Measurements from ENCODE around the gene ZHX3.
"Not testable (repeated sequence)": the region's sequence is repeated elsewhere in the genome, so short reads cannot be mapped to it uniquely, and the experiment has no call there.

ZHX3 gene

DNA sequence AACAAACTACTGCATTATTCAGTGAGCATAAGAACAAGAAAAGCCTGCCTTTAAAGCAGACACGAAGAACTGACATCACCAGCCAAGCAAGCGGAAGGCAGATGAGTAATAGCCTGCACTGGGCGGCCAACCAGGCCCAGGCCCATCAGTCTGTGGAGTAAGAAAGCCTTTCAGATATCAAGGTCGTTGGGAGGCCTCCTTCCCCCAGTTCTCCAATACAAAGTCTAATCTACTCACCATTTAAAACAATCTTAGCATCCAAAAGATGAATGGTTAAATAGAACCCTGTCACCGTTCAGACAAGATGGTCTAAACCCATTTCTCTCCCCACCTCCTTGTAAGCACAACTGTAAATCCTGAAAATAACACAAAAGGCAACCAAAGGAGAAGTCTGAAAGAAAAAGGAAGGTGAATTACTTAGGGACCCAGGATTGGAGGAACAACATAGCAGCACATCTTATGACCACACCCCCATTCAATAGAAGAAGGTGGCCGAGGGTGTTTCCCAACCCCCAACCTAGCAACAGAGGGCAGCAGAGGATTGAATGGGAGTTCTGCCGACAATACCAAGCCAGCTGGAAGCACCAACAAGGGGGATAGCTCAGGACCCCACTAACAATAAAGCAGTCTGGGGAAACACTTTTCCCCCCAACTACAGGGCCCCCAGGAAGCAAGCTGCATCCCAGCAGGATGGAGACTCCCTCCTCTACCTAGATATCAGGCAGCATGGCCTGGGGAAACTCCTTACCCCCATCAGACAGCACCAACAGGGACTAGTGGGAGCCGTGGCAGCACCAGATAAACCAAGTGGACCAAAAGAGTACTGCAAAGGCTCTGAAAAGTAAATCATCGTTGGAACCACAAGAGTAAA is 67.9 kb downstream of the ZHX3 start:
- no peak for DNase-seq

DNA sequence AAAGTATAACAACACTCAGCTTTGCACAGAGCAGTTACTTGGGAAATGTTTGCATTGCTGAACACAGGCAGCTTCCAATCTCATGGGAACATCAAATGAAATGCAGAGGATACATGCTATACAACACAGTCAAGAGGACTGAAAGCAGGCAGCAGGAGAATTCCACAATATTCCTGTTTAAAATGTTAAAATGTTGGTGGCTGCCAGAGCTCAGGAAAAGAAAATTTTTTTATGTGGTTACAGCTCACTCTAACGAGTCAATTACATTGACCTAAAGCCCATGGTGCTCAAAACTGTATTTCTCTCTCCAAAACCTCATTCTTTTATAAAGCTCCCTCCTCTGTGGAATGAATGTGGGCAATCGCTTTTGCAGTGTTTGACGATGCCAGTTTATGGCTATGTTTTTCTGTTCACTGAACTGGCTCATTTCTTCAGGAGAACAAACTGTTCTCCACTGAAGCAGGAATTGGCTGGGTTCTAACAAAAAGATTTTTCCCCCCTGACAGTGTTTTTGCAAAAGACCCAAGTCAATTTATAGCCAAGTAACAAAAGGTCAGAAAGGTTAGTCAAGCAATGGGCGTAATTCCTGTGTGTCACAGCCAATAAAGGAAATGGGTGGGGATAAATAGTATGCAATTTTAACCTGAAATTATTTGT is 69.0 kb downstream of the ZHX3 start:
- no peak for DNase-seq

DNA sequence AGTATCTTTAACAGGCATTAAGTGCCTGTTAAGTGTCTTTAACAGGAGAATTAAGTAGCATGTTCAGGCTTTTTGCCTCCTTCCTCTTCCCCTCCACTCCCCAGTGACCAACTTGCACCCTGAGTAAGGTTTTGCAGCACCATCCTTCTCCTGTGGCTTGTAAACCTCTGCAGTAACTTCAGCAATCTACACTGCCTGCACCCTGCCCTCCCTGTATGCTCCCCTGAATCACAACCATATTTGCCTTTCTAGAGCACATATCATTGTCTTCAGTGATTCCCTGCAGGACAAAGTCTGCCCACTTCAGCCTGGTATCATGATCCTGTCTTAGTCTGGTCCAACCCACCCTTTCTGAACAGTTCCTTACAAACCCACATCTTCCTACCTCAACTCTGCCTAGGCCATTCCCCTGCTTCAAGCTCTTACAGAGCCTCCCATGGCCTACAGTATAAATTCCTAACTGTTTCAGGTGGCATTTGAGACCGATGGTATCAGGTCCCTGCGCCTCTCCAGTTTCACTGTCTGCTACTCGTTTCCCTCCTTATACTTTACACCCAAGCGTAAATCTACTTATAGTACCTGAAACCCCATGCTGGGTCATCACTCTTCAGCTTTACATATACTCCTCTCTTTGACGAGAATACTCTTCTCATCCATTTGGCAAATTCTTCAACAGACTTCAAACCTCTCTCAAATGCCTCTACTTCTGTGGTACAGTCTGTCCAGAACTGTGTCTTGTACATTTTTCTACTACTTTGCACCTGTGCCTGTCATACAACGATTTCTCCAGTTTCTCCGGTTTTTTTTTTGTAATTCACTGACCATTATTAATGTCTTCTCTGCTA is 69.8 kb downstream of the ZHX3 start:
- no peak for DNase-seq

DNA sequence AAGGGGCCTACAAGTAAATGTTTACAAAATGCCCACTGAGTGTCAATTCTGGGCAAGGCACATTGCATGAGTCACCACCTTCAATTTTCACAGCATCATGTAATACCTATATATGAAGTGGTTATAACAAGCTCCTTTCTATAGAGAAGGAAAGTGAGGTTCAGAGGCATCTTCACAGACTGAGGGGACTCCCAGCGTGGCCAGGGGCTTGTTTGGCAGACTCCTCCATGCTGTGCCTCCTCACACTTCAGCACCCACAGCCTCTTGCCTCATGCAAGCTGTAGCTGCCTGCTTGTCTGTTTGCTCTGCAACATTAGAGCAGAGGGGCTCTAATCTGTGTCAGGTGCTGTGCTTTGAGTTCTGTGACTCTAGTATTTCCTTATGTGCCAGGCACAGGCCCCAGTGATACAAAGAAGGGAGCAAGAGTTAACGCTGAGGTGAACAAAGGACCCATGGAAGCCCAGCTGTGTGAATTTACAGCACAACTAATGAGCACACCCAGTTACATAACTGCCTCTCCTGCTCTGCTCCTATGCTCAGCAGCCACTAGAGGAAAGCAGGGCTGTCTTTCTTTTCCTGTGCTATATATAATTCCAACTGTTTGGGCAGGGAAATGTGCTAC is 72.3 kb downstream of the ZHX3 start:
- no peak for DNase-seq

GRCh38 chr20:41242807-41243206 is 74.7 kb downstream of the ZHX3 start:
- DNase-seq: no peak

DNA sequence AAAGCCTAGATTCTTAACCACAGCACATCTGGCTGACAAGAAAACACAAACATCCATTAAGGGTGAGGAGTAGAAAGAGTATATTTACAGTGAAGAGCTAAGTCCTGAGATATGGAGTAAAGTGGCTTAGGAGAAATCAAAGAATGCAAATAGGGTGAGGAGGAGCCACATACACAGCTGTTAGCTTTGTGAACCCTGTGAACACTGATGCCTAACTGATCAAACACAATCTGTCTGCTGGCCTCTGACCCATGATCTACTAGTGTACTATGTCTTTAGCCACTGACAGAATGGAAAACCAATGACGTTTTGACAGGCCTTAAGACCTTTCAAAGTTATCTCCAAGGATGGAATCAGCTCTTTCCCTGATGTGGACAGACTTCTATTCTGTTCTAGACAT is 75.2 kb downstream of the ZHX3 start:
- DNase-seq: no peak

- not testable (repeated sequence) for DNase-seq
Observed at GRCh38 chr20:41237233-41237632, 80.3 kb downstream of the ZHX3 start.

DNA sequence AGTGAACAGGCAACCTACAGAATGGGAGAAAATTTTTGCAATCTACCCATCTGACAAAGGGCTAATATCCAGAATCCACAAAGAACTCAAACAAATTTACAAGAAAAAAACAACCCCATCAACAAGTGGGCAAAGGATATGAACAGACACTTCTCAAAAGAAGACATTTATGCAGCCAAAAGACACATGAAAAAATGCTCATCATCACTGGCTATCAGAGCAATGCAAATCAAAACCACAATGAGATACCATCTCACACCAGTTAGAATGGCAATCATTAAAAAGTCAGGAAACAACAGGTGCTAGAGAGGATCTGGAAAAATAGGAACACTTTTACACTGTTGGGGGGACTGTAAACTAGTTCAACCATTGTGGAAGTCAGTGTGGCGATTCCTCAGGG is 80.7 kb downstream of the ZHX3 start:
- not testable (repeated sequence) for DNase-seq

DNA sequence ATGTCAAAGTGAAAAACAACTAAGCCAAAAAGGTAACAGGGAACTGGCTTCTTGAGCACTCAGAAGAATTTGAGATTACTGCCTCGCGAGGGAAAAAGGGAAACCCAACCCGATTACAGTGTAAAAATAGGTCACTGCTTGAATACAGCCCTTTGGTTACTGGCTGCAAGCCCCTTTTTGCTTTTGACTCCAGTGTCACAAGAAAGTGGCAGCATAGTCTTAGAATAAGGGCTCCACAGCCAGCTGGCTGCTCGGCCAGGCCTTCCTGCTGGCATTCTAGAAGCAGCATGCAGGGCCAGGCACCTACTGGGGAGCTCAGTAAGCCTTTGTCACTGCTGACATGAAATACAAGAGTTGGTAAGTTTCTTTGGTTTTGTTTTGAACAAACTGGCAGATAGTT is 83.0 kb downstream of the ZHX3 start:
- no peak for DNase-seq

DNA sequence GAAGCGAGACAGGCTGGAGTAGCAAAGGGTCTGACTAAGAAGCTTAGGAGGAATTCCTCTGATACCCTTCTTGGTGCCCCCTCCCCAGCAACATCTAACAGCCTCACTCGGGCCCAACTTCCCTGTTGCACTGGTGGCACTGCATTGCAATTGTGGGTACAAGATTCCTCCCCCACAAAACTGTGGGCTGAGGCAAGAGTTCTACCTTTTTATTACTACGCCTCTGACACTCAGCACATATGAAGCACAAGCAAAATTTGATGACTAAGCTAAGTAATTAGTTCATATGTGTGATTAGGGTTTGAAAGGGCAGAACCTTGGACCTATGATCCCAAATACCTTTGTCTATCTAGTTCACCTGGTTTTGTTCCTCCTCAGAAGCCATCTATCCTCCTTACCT is 83.5 kb downstream of the ZHX3 start:
- DNase-seq: no peak

DNA sequence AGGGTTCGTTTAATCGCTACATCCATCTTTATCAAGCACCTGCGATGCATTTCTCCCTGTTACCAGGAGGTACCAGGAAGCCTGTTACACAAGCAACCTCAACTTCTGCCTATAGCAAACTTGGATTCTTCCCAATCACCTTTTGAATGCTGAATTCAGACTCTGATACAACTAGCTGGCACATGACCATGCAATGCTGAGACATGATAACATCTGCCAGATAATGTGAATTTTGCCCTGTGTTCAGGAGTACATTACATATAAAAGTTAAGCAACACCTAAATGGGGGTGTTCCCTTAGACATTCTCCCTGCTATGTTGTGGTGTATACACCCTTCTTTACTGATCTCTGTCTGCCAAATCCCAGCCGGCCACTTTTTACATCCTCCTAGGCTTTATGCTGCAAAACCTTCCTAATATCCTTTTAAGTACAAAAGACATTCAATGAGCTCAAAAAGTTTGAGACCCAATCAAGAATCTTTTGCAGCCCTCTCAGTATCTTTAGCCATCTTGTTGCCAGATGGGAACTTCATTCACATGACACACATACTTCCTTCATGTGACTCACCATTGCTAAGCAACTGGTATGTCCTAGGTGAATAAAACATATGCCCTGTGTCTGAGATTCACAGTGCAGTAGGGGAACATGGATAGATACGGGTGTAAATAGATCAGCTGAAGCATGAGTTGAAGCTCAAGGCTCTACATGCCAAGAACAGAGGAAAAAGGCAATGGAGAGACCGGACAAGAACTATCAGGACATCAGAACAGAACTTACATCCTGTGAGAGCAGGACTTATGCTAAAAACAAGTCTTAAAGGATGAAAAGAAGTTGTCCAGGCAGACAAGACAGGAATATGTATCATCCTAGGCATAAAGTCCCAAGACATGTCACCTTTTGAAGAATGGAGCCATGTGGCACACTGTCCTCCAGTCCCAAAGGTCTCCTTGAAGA is 84.3 kb downstream of the ZHX3 start:
- no peak for DNase-seq

DNA sequence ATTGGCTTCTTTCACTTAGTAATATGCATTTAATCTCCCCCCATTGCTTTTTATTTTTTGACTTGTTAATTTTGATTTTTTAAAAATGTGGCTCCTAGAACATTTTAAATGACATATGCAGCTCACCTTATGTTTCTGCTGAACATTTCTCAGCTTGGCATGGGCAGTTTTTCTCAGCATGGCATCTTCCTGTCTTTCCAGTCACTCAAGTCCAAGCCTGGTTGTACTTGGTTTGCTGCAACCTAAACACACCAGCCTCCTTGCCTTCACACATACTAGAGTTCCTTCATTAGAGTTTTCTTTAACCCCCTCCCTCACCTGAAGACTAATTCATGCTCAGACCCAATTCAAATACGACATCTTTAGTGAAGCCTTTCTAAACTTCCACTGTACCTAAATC is 86.4 kb downstream of the ZHX3 start:
- DNase-seq: no peak

DNA sequence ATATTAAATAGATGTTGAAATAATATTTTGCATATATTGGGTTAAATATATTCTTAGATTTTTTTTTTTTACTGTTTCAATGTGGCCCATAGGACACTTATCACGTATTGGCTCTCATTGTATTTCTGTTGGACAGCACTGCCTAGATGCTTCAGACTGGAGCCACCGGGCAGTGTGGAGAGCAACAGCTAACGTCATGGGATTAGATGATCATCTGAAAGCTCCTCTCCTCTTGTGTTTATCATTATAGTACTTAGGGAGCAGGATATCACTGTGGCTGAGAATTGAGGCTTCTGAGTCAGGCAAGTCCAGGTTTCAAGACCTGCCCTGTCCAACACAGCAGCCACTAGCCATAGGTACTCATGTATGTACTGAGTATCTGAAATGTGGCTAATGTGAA is 87.4 kb downstream of the ZHX3 start:
- DNase-seq: no peak

GRCh38 chr20:41229259-41229658 is 88.3 kb downstream of the ZHX3 start:
- DNase-seq: no peak

- no peak for DNase-seq
Observed at GRCh38 chr20:41228858-41229257, 88.7 kb downstream of the ZHX3 start.

GRCh38 chr20:41226426-41226825 is 91.1 kb downstream of the ZHX3 start:
- no peak for DNase-seq

DNA sequence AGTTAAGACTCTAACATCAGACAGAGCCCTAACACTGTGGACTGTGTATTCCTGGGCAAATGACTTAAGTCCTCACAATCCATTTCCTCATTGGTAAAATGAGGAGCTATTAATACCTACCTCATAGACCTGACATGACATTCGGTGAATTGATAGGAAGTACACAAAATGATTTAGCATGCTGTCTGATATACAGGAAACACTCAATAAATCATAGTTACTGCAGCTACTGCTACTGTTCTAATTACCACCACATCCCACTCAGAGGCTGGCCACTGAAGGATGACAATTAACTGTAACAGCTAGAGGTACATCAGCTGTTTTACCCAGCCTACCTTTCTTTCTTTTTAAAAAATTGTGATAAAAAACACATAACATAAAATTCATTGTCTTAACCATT is 92.4 kb downstream of the ZHX3 start:
- DNase-seq: no peak

- DNase-seq: no peak
Observed at GRCh38 chr20:41224281-41224680, 93.2 kb downstream of the ZHX3 start.

DNA sequence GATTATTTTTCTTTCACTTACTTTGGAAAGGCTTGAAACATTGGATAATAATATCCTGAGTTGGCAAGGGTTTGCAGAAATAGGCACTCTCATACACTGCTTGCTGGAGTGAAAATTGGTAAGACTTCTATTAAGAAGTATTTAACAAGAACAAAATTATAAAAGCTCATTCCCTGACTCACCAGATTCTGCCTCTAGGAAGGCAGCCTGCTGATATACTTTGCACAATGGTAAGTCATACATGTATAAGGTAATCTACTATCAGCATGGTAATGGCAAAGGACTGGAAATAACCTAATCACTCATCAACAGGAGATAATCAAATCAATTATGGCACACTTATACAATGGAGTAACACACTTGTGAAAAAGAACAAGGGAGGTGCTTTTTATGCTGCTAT is 94.4 kb downstream of the ZHX3 start:
- no peak for DNase-seq

DNA sequence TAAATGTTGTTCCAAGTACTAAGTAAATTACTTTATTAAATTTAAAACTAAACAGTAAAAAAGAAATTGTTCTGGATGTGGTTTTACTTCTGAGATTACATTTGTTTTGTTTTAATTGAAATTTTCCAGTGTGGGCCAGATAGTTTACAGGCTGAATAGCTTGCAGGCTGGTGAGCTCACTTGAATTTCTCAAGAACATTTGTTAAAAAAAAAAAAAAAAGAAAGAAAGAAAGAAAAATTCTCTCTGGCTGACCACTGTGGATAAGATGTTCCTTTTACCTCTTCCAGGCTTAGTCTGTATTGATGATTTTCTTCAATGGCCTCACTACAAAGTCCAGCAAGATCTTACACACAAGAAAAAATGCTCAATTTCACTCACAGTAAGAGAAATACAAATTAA is 94.8 kb downstream of the ZHX3 start:
- no peak for DNase-seq

- no peak for DNase-seq
Observed at GRCh38 chr20:41222296-41222695, 95.2 kb downstream of the ZHX3 start.

GRCh38 chr20:41221614-41222218 is 95.8 kb downstream of the ZHX3 start:
- no peak for DNase-seq
